HepG2 (cell line): ENCODE measurements around the gene ZNF740. TPM values are rescaled to one million over a fixed set of nuclear protein-coding genes. Genes with fewer than 3 reads are reported as not detected.
"Not testable (repeated sequence)": the region's sequence is repeated elsewhere in the genome, so short reads cannot be mapped to it uniquely, and the experiment has no call there.

Experiments
- ATAC-seq: fragments of 200-7000 bp; cut with Tn5 transposase; 3 replicates; pipeline ENCODE4 v1.9.1; 2020; ENCODE audit warnings: mild to moderate bottlenecking, moderate library complexity
- BruUV-seq: library from RNA; stranded (reverse); fragments of 400-500 nt; replicated peaks from 2 replicates; lab custom pipeline; 2021; lab: Mats Ljungman, UMichigan
- CTCF ChIA-PET: fragments of 300-600 bp; formaldehyde crosslinking; extraction: SDS; loops from one replicate; lab custom pipeline; 2021; ENCODE audit warnings: low total read pairs, inconsistent platforms, low intra/inter-chr PET ratio; lab: Yijun Ruan, JAX
- POLR2A ChIA-PET: fragments of 350-600 bp; sonication (Branson Sonifier 250); formaldehyde crosslinking; loops from one replicate; lab custom pipeline; 2020; ENCODE audit warnings: antibody characterized with exemption, inconsistent platforms; lab: Yijun Ruan, JAX
- DNase-seq: peaks from one replicate; pipeline ENCODE4 v3.0.0-alpha.2; 2015; ENCODE audit warnings: low spot score
- FAIRE-seq: peaks from 3 replicates; lab custom pipeline; 2011; peaks lifted over from hg19 to GRCh38; lab: Jason Lieb, UNC
- H2AFZ ChIP-seq: one replicate; pipeline ENCODE4 v1.6.1; 2011; ENCODE audit warnings: low read length, inconsistent platforms
- H3K27ac ChIP-seq: fragments of 300-600 bp; 3 replicates; pipeline ENCODE4 v1.8.0; 2011; ENCODE audit warnings: mixed run types, mild to moderate bottlenecking, mixed read lengths, low read length, inconsistent platforms; ENCODE audit not compliant: insufficient read depth; ENCODE audit errors: extremely low read length
- H3K27me3 ChIP-seq, 2 experiments: fragments of 200-600 bp in 1 of 2; 2 replicates in 1 of 2; 3 replicates in 1 of 2; pipeline versions ENCODE4 v1.6.0 to v1.8.0; 2011; ENCODE audit warnings: low read length in 2 of 2, mild to moderate bottlenecking in 2 of 2, moderate library complexity in 2 of 2, inconsistent platforms in 1 of 2; ENCODE audit not compliant: insufficient read depth in 2 of 2, control insufficient read depth in 1 of 2
- H3K36me3 ChIP-seq, 2 experiments: fragments of 200-600 bp in 1 of 2; replicated peaks in 1 of 2; 2 replicates in 1 of 2; 3 replicates in 1 of 2; pipeline versions ENCODE4 v1.5.1 to v1.8.0; 2011; ENCODE audit warnings: low read length in 2 of 2, inconsistent platforms in 1 of 2; ENCODE audit not compliant: insufficient read depth in 2 of 2, control insufficient read depth in 1 of 2
- H3K4me1 ChIP-seq: 2 replicates; pipeline ENCODE4 v1.5.1; 2012; ENCODE audit warnings: low read length, inconsistent platforms; ENCODE audit not compliant: insufficient read depth
- H3K4me2 ChIP-seq: 2 replicates; pipeline ENCODE4 v1.6.0; 2011; ENCODE audit warnings: low read depth, low read length, inconsistent platforms
- H3K4me3 ChIP-seq, 3 experiments: fragments of 200-600 bp in 1 of 3; sonication (generic), shearing (Covaris generic) in 1 of 3; replicated peaks in 1 of 3; 2 replicates each; pipeline ENCODE4 v1.5.1; 2011 to 2016; ENCODE audit warnings: low read length in 3 of 3, inconsistent platforms in 2 of 3, low read depth in 2 of 3, mild to moderate bottlenecking in 2 of 3, control low read depth in 1 of 3, mixed read lengths in 1 of 3; ENCODE audit not compliant: insufficient read depth in 1 of 3
- H3K79me2 ChIP-seq: one replicate; pipeline ENCODE4 v1.6.1; 2011; ENCODE audit warnings: low read length, inconsistent platforms; ENCODE audit not compliant: insufficient read depth
- H3K9ac ChIP-seq: 2 replicates; pipeline ENCODE4 v1.6.0; 2011; ENCODE audit warnings: mild to moderate bottlenecking, low read depth, low read length, inconsistent platforms; ENCODE audit not compliant: insufficient read depth
- H3K9me3 ChIP-seq: 2 replicates; pipeline ENCODE4 v1.5.1; 2012; ENCODE audit warnings: mild to moderate bottlenecking, low read length
- H4K20me1 ChIP-seq: 2 replicates; pipeline ENCODE4 v1.6.0; 2011; ENCODE audit warnings: inconsistent platforms, mild to moderate bottlenecking, low read length, moderate library complexity; ENCODE audit not compliant: insufficient read depth
- ATF7-NPFF ChIP-seq: sonication (generic); formaldehyde crosslinking; IDR thresholded peaks from 2 replicates; pipeline ENCODE4 v1.8.1; 2023; ENCODE audit warnings: mild to moderate bottlenecking, low read depth, missing genetic modification reagents, moderate library complexity
- GABPB1 ChIP-seq: IDR thresholded peaks from 2 replicates; pipeline ENCODE4 v1.6.1; 2016; ENCODE audit warnings: mild to moderate bottlenecking, missing genetic modification reagents, moderate library complexity, missing compliant biosample characterization
- IRF2 ChIP-seq: IDR thresholded peaks from 2 replicates; pipeline ENCODE4 v1.6.1; 2018; ENCODE audit warnings: missing genetic modification reagents, missing compliant biosample characterization
- TOPORS ChIP-seq: sonication (generic); formaldehyde crosslinking; IDR thresholded peaks from 2 replicates; pipeline ENCODE4 v1.8.0; 2023; ENCODE audit warnings: mild to moderate bottlenecking, missing genetic modification reagents
- ZNF691 ChIP-seq: sonication (generic); formaldehyde crosslinking; IDR thresholded peaks from 2 replicates; pipeline ENCODE4 v1.4.0; 2020; ENCODE audit warnings: missing genetic modification reagents, low read depth, mild to moderate bottlenecking, borderline replicate concordance
- WGBS: methylation state at CpG from one replicate; pipeline ENCODE4 v1.1.6; 2017; ENCODE audit warnings: low lambda C conversion rate; 5-methylcytosine and 5-hydroxymethylcytosine counted together
- in situ Hi-C: cut with HindIII; loops from 2 replicates; pipeline ENCODE4 v1.10.0; 2017; ENCODE audit warnings: low pct_unique_long_range_greater_than_20kb; ENCODE audit not compliant: extremely low pct_ligation_motif_present
- intact Hi-C: fragments of 100-400 bp; cut with micrococcal nuclease; formaldehyde crosslinking; loops from one replicate; pipeline ENCODE4 v1.10.0; 2022; ENCODE audit not compliant: unreplicated experiment
- polyA plus RNA-seq, 8 experiments: library from polyadenylated mRNA; depleted of rRNA in 3 of 8; stranded (reverse) in 7 of 8; unstranded in 1 of 8; fragments of >200 nt; fragmentation: Illumina TruSeq in 4 of 8; extraction: Trizol in 4 of 8; gene quantifications; 2 replicates each; pipeline versions ENCODE4 v1.2.1 to v1.2.3, GENCODE V29; 2011 to 2016; ENCODE audit warnings: low read depth in 4 of 8, missing spikeins in 1 of 8, mixed read lengths in 1 of 8; ENCODE audit not compliant: insufficient read depth in 1 of 8
- total RNA-seq, 5 experiments: library from RNA; depleted of rRNA; stranded (reverse); fragments of >200 nt; fragmentation: Illumina TruSeq; extraction: Trizol; gene quantifications; 2 replicates each; pipeline ENCODE4 v1.2.3, GENCODE V29; 2016; ENCODE audit warnings: low read depth in 1 of 5
- TF ChIP-seq, protein P1 (sequence below): sonication (generic); formaldehyde crosslinking; conservative IDR thresholded peaks from 2 replicates; pipeline ENCODE4 v1.8.1; 2023; ENCODE audit warnings: missing genetic modification reagents
- TF ChIP-seq, protein P2 (sequence below): IDR thresholded peaks from 2 replicates; pipeline ENCODE4 v1.6.1; 2016; ENCODE audit warnings: mild to moderate bottlenecking
- TF ChIP-seq, protein P3 (sequence below): sonication (generic); formaldehyde crosslinking; IDR thresholded peaks from 2 replicates; pipeline ENCODE4 v1.5.1; 2020; ENCODE audit warnings: mild to moderate bottlenecking, missing genetic modification reagents, moderate library complexity

ZNF740 gene
- total and polyA plus RNA-seq, 2 of the 13 experiments (the other 11 are each of a cell fraction or from before 2014, with no cell fraction given), result 16.9 to 19.0 TPM

DNA sequence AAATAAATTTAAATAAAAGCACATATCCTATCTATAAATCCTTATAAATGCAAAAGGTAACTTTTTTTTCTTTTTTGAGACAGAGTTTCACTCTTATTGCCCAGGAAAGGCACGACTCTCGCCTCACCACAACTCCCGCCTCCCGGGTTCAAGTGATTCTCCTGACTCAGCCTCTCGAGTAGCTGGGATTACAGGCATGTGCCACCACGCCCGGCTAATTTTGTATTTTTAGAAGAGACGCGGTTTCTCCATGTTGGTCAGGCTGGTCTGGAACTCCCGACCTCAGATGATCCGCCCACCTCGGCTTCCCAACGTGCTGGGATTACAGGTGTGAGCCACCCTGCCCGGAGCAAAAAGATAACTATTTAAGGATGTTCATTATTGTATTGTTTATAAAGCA lies 1.7 kb upstream of the ZNF740 start:
- CTCF ChIA-PET, FAIRE-seq, intact Hi-C loops: not testable (repeated sequence)

DNA sequence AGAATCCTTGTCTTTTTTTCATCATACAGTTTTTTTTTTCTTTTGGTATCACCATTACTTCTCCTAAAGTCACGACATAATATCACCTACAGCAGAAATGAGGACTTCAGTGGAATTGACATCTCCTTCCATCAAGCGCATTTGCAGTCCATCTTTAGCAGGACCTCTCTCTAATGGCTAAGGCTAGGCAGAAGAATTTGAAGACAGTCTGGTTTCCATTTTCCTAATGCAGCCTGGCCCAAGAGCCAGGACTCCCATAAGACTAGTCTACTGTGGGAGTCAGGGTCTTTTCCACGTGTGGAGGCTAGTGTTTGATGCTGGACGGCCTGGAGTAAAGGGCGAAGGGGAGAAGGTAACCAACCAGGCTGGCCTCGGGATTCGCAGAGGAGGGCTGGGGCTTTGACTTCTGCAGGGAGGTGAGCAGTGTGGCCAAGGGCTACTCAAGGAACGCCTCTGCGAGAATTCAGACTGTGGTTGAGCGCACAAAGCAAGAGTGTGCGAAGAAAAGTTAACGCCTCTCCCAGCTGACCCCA lies 769 bp upstream of the ZNF740 start:
- H3K79me2 ChIP-seq, result peaks cover 32% of the 10 kb centered on the region
- in situ Hi-C loops, result no loop called here
- H4K20me1 ChIP-seq, result peaks cover 15% of the 10 kb centered on the region
- H3K27ac ChIP-seq, result peak overlapping the region; percentile 91
- peak overlapping the region; percentile 64 to 82 (median 64) for H3K4me3 ChIP-seq
- H3K9me3 ChIP-seq, result no peaks in the 10 kb centered on the region
- BruUV-seq, result TSS peak; percentile 88
- intact Hi-C loops, result loop anchor here (1.0 kb wide), 1 partner anchor 11 kb away; no protein-coding TSS in a partner anchor
- CTCF ChIA-PET, result no interaction called here
- H3K9ac ChIP-seq, result peak overlapping the region; percentile 85
- FAIRE-seq (no peak), ATAC-seq (peak; percentile 24), DNase-seq (no peak)
- peak overlapping the region; percentile 89 for H3K4me2 ChIP-seq
- H2AFZ ChIP-seq, result peak overlapping the region; percentile 90
- peaks cover 56% of the 10 kb centered on the region for H3K4me1 ChIP-seq
- H3K36me3 ChIP-seq, result peaks cover 6 to 27% of the 10 kb centered on the region in 2 experiments
- H3K27me3 ChIP-seq, result no peaks in the 10 kb centered on the region; a peak in 1 of 5 replicates
- POLR2A ChIA-PET, result interaction anchor here (0.6 to 3.3 kb wide), 23 partner anchors 8 to 321 kb away, joined by 3 to 34 read pairs (median 7); partner anchors contain the start of genes AAAS, EIF4B, ESPL1 and MYG1
- 7% methylated on average over 12 of the region's 12 CpGs for WGBS
- TF ChIP-seq ATF7-NPFF (no peak), IRF2 (CRISPR knock-in tag) (no peak), TOPORS (CRISPR knock-in tag) (0 out of 2 replicates have a peak, but pooled peaks have one; percentile 6), ZNF691 (no peak), GABPB1 (CRISPR knock-in tag) (no peak)
- TF ChIP-seq, protein P1, sequence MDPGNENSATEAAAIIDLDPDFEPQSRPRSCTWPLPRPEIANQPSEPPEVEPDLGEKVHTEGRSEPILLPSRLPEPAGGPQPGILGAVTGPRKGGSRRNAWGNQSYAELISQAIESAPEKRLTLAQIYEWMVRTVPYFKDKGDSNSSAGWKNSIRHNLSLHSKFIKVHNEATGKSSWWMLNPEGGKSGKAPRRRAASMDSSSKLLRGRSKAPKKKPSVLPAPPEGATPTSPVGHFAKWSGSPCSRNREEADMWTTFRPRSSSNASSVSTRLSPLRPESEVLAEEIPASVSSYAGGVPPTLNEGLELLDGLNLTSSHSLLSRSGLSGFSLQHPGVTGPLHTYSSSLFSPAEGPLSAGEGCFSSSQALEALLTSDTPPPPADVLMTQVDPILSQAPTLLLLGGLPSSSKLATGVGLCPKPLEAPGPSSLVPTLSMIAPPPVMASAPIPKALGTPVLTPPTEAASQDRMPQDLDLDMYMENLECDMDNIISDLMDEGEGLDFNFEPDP (CRISPR knock-in tag), result 0 out of 2 replicates have a peak, but pooled peaks have one; percentile 49
- TF ChIP-seq, protein P2, sequence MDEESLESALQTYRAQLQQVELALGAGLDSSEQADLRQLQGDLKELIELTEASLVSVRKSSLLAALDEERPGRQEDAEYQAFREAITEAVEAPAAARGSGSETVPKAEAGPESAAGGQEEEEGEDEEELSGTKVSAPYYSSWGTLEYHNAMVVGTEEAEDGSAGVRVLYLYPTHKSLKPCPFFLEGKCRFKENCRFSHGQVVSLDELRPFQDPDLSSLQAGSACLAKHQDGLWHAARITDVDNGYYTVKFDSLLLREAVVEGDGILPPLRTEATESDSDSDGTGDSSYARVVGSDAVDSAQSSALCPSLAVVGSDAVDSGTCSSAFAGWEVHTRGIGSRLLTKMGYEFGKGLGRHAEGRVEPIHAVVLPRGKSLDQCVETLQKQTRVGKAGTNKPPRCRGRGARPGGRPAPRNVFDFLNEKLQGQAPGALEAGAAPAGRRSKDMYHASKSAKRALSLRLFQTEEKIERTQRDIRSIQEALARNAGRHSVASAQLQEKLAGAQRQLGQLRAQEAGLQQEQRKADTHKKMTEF (CRISPR knock-in tag), result no peak
- TF ChIP-seq, protein P3, sequence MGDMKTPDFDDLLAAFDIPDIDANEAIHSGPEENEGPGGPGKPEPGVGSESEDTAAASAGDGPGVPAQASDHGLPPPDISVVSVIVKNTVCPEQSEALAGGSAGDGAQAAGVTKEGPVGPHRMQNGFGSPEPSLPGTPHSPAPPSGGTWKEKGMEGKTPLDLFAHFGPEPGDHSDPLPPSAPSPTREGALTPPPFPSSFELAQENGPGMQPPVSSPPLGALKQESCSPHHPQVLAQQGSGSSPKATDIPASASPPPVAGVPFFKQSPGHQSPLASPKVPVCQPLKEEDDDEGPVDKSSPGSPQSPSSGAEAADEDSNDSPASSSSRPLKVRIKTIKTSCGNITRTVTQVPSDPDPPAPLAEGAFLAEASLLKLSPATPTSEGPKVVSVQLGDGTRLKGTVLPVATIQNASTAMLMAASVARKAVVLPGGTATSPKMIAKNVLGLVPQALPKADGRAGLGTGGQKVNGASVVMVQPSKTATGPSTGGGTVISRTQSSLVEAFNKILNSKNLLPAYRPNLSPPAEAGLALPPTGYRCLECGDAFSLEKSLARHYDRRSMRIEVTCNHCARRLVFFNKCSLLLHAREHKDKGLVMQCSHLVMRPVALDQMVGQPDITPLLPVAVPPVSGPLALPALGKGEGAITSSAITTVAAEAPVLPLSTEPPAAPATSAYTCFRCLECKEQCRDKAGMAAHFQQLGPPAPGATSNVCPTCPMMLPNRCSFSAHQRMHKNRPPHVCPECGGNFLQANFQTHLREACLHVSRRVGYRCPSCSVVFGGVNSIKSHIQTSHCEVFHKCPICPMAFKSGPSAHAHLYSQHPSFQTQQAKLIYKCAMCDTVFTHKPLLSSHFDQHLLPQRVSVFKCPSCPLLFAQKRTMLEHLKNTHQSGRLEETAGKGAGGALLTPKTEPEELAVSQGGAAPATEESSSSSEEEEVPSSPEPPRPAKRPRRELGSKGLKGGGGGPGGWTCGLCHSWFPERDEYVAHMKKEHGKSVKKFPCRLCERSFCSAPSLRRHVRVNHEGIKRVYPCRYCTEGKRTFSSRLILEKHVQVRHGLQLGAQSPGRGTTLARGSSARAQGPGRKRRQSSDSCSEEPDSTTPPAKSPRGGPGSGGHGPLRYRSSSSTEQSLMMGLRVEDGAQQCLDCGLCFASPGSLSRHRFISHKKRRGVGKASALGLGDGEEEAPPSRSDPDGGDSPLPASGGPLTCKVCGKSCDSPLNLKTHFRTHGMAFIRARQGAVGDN (CRISPR knock-in tag), result 0 out of 2 replicates have a peak, but pooled peaks have one; percentile 38

More for the DNA sequence above, 1.7 kb upstream of the ZNF740 start:
- POLR2A ChIA-PET, result interaction anchor here (3.2 kb wide), 1 partner anchor 18 kb away, joined by 34 read pairs; no protein-coding TSS in a partner anchor
- Histone ChIP-seq H3K79me2 (peaks cover 29% of the 10 kb centered on the region), H3K36me3 (peaks cover 6 to 20% of the 10 kb centered on the region in 2 experiments), H4K20me1 (peaks cover 15% of the 10 kb centered on the region), H3K4me1 (peaks cover 58% of the 10 kb centered on the region)
- DNase-seq, H3K4me3 ChIP-seq, H3K27me3 ChIP-seq, H3K4me2 ChIP-seq, H3K9me3 ChIP-seq, BruUV-seq, H3K27ac ChIP-seq, H3K9ac ChIP-seq, in situ Hi-C loops, H2AFZ ChIP-seq, ATAC-seq: not testable (repeated sequence)
- WGBS, result 98% methylated on average over 14 of the region's 14 CpGs
